MM.1S (cell line): Measurements from ENCODE around the gene SEMA3D.

ENCODE experiments used
- CTCF ChIP-seq: fragments of 300-600 bp; sonication (generic); IDR thresholded peaks from 2 replicates; pipeline ENCODE4 v1.5.1; 2016; ENCODE audit warnings: antibody characterized with exemption, low read length, mixed read lengths
- EZH2 ChIP-seq: fragments of 300-600 bp; sonication (generic); optimal IDR thresholded peaks from 2 replicates; pipeline ENCODE3; 2017; ENCODE audit warnings: low read depth, mild to moderate bottlenecking, antibody characterized with exemption, low read length, mixed read lengths
- EZH2phosphoT487 ChIP-seq: fragments of 300-600 bp; sonication (generic); IDR thresholded peaks from 2 replicates; pipeline ENCODE4 v1.6.1; 2018; ENCODE audit warnings: antibody characterized with exemption, low read length

- TF ChIP-seq EZH2phosphoT487: no peak
- TF ChIP-seq CTCF: no peak
- TF ChIP-seq EZH2: no peak
Observed at GRCh38 chr7:85000735-85001350, 186.0 kb downstream of the SEMA3D start.
